Stimulated activated CD8-positive, alpha-beta memory T cell treated with anti-CD3 and anti-CD28 coated beads, Interleukin-15, amount 100 ng/mL, for 48 hours (primary cell): Measurements from ENCODE around the gene HMGCS2.

Source experiments
- DNase-seq, 2 donors: peaks; one replicate each; pipeline ENCODE4 v3.0.0-alpha.2; 2020; ENCODE audit warnings: low read depth in 2 of 2

HMGCS2 gene

GRCh38 chr1:119768778-119769177 lies at the start of gene HMGCS2:
TSS of gene HMGCS2 (minus strand) at chr1:119768905. CDS start at chr1:119768844, 61 bp downstream.
- DNase-seq = no peak

DNA sequence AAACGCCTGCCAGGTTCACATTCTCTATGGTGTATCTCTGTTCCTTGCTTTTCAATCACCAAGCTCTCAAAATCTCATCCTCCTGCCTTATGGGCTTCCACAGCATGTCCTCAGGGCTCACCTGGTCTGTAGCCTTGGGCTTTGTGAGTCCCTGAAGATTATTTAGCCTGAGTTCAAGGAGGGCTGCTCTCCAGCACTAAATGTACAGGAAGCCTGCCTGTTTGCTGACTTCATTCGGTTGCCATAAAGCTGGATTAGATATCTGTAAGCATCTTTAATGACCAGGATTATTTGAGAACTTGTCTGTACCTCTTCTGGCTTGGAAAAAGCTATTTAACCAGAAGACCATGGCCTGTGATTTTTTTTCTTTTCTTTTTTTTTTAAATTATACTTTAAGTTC lies 49.5 kb upstream of the HMGCS2 start:
- no peak for DNase-seq

GRCh38 chr1:119816407-119816806 lies 47.7 kb upstream of the HMGCS2 start:
- DNase-seq = no peak

- no peak for DNase-seq
Measured at GRCh38 chr1:119815928-119816327, 47.2 kb upstream of the HMGCS2 start.

DNA sequence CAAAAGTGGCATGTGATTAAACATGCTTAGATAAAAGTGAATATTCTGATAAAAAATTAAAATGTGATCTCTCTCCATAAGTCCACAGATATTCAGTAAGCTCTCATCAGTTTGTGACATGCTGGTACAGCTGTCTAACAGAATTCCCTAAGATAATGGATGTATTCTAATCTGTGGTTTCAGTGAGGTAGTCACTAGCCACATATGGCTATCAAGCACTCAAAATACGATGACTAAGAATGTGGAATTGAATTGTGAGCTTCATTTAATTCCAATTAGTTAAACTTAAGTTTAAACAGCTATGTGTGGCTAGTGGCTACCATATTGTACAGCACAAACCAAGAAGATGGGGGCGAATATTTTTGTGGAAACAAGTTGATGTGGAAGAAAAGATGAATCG lies 46.7 kb upstream of the HMGCS2 start:
- no peak for DNase-seq

DNA sequence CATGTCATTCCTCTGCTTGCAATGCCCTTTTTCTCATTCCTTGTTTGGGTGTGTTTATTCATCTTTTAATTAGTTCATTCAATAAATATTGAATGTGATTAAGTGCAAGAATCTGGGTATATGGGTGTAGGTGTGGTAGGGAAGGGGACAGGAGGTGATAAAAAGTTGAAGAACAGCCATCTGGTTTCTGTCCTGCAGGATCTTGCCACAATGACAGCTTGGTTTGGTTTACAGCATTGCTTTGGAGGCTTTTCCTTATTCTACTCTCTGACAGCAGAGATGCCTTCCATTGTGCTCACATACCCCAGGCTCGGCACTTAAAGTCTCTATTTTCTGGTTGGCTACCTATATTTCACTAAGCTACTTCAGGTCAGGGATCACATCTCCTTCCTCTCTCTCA lies 45.6 kb upstream of the HMGCS2 start:
- no peak for DNase-seq

DNA sequence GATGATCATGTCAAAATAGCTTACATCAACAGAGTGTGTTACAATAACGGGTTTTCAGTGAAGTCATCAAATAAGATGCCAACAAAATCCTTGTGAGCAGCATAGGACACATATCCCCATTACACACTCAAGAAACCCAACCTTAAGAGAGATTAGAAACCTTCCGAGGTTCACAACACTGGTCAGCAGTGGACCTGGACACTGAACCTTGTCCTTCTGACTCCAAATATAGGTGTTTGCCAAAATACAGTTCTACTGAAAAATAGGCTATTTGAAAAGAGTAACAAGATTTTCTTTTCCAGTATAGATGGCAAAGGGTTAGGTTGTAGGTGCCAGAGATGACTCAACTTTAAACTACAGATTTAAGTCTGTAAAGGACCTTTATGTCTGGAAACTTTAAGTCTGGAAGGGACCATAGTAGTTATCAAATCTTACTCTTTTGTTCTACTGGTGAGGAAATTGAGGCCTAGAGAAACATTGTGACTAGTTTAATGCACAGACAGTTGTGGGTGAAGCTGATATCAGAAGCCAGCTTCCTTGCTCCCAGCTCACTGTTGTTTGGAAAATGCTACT lies 43.4 kb upstream of the HMGCS2 start:
- no peak for DNase-seq

- no peak for DNase-seq
Measured at GRCh38 chr1:119811387-119811786, 42.7 kb upstream of the HMGCS2 start, which contains the start of gene REG4. TSS of gene REG4 (minus strand) at chr1:119811460. CDS start at chr1:119808769, 2,691 bp downstream.

DNA sequence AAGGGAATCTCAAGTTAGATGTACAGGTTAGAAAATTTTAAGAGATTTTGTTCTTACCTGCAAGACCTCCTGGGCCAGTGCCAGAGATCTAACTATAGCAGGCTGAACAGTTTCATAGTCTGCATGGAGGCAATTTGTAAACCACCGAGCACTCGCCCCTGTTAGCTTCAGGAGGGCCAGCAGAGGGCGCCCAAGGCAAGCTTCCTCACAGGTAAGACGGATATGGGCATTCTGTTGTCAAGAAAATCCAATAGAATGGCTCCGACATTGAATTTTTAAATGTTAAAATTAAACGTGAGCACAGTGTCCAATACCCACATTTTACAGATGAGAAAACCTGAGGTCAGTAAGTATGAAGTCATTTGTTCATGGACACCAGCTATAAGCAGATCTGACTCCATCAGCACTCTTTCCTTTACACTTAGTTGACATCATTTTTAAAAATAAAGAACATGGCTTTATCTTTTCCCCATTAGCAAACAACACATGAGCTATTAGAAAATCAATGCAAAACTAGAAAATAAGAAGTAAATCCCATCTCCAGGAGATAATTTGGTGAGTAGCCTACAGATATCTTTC lies 40.4 kb upstream of the HMGCS2 start:
- DNase-seq = peak; percentile 45

- DNase-seq = no peak
Measured at GRCh38 chr1:119808491-119808890, 39.8 kb upstream of the HMGCS2 start.

DNA sequence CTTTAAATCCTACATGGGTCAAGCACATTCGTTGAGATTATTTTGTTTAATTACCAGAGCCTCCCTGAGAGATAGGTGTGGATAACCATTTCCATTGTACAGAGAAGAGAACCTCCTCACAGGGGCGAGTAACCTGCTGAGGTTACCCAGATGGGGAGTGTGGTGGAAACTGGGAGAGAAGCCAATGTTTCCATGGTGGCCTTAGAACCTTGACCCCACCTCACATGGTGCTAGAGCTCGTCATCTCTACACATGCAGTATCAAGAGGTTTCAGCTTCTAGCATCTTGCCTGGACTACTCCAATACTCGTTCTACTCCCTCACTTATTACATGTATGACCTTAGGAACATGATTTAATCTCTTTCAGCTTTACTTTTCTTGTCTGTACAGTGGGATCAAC lies 37.8 kb upstream of the HMGCS2 start:
- no peak for DNase-seq

- DNase-seq = no peak
Measured at GRCh38 chr1:119805746-119806145, 37.0 kb upstream of the HMGCS2 start.

GRCh38 chr1:119805247-119805646 lies 36.5 kb upstream of the HMGCS2 start:
- DNase-seq = no peak

- DNase-seq = no peak
Measured at GRCh38 chr1:119799599-119800177, 31.0 kb upstream of the HMGCS2 start.

DNA sequence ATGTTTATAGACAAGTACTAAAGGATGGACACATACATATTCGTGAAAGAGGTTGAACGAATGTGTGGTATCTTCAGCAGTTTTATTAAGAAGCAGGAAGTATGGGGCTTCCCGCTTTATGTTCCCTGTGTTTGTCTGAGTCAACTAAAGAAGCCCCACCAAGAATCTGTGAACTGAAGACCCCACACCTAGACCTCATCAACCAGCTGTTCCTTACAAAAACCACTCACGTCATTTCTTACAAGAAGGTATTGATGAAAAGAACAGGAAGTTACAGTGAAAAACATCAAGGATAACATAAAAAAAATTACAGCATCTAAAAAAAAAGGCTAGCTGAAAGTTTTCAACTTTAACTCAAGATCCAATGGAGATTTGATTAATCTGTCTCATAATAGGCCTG lies 30.3 kb upstream of the HMGCS2 start:
- DNase-seq = no peak

DNA sequence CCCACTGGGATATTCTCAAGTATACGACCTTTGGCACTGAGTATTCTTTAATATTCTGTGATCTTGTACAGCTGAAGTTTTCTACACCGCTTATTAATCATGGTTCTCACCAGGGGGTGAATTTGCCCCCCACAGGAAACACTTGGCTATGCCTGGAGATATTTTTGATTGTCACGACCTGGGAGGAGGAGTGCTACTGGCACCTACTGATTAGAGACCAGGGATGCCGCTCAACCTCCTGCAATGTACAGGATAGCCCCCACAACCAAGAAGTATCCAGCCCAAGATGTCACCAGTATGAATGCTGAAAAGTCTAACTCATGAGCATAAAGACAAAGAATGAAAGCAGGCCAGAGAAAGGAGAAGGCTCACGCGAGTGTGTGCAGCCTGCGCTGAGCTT lies 28.9 kb upstream of the HMGCS2 start:
- no peak for DNase-seq

DNA sequence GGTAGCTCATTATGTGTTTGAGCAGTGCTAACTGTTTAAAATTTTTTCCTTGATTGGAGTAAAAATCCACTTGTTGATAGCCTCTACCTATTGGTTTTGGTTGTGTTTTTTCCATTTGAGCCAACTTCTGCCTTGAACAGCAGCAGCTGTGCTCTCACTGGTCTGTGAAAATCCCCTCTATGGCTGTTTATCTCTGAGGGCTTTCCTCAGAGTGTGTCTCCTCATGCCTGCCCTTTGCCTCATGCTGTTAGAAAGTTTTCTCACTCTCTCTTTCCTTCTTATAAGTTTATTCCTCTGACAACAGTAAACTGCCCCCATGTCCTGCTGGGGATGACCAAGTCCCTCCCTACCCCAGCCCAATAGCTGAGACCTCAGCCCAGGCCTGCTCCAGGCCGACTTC lies 28.5 kb upstream of the HMGCS2 start:
- no peak for DNase-seq

GRCh38 chr1:119795261-119796200 lies 26.8 kb upstream of the HMGCS2 start:
- no peak for DNase-seq

GRCh38 chr1:119794876-119795240 lies 26.2 kb upstream of the HMGCS2 start:
- DNase-seq = no peak

DNA sequence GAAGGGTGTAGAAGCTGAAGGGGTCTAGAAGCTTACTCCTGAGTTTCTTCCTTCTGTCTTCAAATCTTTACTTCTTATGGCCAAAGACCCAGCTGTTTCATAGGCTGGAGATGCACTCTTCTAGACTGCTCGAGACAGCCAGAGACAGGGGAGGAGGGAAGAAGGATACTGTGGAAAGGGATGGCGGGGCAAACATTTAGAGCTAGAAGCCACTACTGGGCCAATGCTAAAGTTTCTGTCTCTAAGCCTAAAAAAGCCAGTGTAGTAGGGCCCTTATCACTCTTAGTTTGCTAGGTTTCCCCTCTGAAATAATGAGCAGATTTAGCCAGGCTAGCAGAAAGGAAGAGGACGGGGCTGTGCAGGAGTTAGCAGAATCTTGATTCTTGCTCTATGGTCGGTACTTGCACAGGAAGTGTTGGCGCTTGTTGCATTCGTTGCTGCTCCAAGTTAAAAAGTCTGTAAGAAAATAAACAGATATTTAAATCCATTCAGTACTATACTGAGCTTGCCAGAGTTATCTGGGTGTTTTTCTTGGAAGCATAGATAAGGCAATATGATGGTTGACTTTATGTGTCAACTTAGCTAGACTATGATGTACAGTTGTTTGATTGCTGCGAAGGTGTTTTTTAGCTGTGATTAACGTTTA lies 25.6 kb upstream of the HMGCS2 start:
- no peak for DNase-seq

DNA sequence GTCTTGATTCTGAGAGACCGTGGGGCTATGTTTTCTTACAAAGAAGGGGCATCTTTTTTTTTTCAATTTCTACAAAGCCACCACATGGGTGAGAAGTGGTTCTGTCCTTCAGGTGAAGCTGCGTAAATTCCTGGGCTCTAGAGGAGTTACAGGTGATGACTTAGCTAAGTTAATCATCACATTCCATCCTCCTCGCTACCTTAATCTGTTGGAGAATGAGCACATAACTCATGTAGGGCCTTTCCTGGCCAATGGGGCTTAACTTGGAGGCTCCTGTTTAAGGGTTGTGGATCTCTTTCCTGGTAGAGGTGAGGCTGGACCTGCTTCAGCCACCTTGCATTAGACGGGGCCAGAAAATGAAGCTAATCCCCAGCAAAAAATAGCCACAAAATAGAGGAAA lies 22.7 kb upstream of the HMGCS2 start:
- DNase-seq = no peak
